OCI-LY7 (cell line): ENCODE results near the gene FAM234B. TPM values are rescaled to one million over a fixed set of nuclear protein-coding genes. Genes with fewer than 3 reads are reported as not detected.

Source experiments
- BruUV-seq: library from RNA; stranded (reverse); fragments of 400-500 nt; replicated peaks from 2 replicates; lab custom pipeline; 2021; lab: Mats Ljungman, UMichigan
- CTCF ChIA-PET: fragments of 300-600 bp; sonication (Branson Sonifier 250); formaldehyde crosslinking; loops from one replicate; lab custom pipeline; 2022; ENCODE audit warnings: antibody characterized with exemption; ENCODE audit not compliant: unreplicated experiment; lab: Charles Lee
- POLR2A ChIA-PET: fragments of 300-600 bp; sonication (Branson Sonifier 250); formaldehyde crosslinking; loops from one replicate; lab custom pipeline; 2022; ENCODE audit warnings: antibody characterized with exemption; lab: Charles Lee
- DNase-seq: peaks from one replicate; pipeline ENCODE4 v3.0.0-alpha.2; 2015; ENCODE audit warnings: low spot score
- H2AFZ ChIP-seq: fragments of 200-600 bp; sonication (generic), shearing (Covaris generic); 2 replicates; pipeline ENCODE4 v1.6.1; 2014; ENCODE audit warnings: mild to moderate bottlenecking, antibody characterized with exemption, low read length, moderate library complexity
- H3K27ac ChIP-seq: fragments of 200-600 bp; sonication (generic); 2 replicates; pipeline ENCODE4 v1.5.1; 2014; ENCODE audit warnings: mixed run types, low read depth, mild to moderate bottlenecking, moderate library complexity, low read length, inconsistent platforms; ENCODE audit not compliant: poor library complexity, severe bottlenecking
- H3K36me3 ChIP-seq: fragments of 200-600 bp; sonication (generic); 2 replicates; pipeline ENCODE4 v1.6.1; 2014; ENCODE audit warnings: mild to moderate bottlenecking, antibody characterized with exemption, low read length, moderate library complexity, mixed read lengths; ENCODE audit not compliant: insufficient read depth
- H3K4me1 ChIP-seq: fragments of 200-600 bp; sonication (generic); 2 replicates; pipeline ENCODE4 v1.5.1; 2014; ENCODE audit warnings: mild to moderate bottlenecking, low read length; ENCODE audit not compliant: insufficient read depth, poor library complexity, severe bottlenecking
- H3K4me2 ChIP-seq: fragments of 200-600 bp; sonication (generic); 2 replicates; pipeline ENCODE4 v1.6.1; 2014; ENCODE audit warnings: mild to moderate bottlenecking, low read length
- H3K4me3 ChIP-seq: fragments of 200-600 bp; sonication (generic); 2 replicates; pipeline ENCODE4 v1.5.1; 2014; ENCODE audit warnings: mild to moderate bottlenecking, low read depth, low read length; ENCODE audit not compliant: poor library complexity, severe bottlenecking
- H3K79me2 ChIP-seq: fragments of 200-600 bp; sonication (generic); 2 replicates; pipeline ENCODE4 v1.6.1; 2016; ENCODE audit warnings: low read depth, mild to moderate bottlenecking, low read length, moderate library complexity, mixed read lengths; ENCODE audit not compliant: insufficient read depth
- H3K9me2 ChIP-seq: fragments of 200-600 bp; sonication (generic); 2 replicates; pipeline ENCODE4 v1.6.1; 2016; ENCODE audit warnings: mild to moderate bottlenecking, low read length, mixed read lengths; ENCODE audit not compliant: insufficient read depth
- H3K9me3 ChIP-seq: fragments of 200-600 bp; sonication (generic); 2 replicates; pipeline ENCODE4 v1.6.1; 2014; ENCODE audit warnings: mild to moderate bottlenecking, mixed run types, low read length, mixed read lengths
- H4K20me1 ChIP-seq: fragments of 200-600 bp; sonication (generic); 2 replicates; pipeline ENCODE4 v1.6.1; 2014; ENCODE audit warnings: mild to moderate bottlenecking, antibody characterized with exemption, low read length, moderate library complexity, mixed read lengths; ENCODE audit not compliant: insufficient read depth
- CTCF ChIP-seq: fragments of 200-600 bp; sonication (generic); conservative IDR thresholded peaks from 2 replicates; pipeline ENCODE4 v1.5.1; 2014; ENCODE audit warnings: mild to moderate bottlenecking, antibody characterized with exemption, low read length, moderate library complexity, mixed read lengths
- EZH2phosphoT487 ChIP-seq: fragments of 200-600 bp; sonication (generic); IDR thresholded peaks from 2 replicates; pipeline ENCODE4 v1.6.1; 2018; ENCODE audit warnings: low read depth, borderline replicate concordance, mild to moderate bottlenecking, mixed run types, antibody characterized with exemption, low read length, moderate library complexity, mixed read lengths
- intact Hi-C: fragments of 100-400 bp; cut with micrococcal nuclease; formaldehyde crosslinking; loops from one replicate; pipeline ENCODE4 v1.10.0; 2022; ENCODE audit not compliant: unreplicated experiment
- total RNA-seq, 2 experiments: library from RNA; depleted of rRNA in 1 of 2; stranded (reverse); fragments of >200 nt in 1 of 2; shearing (Covaris generic) in 1 of 2; gene quantifications; 2 replicates each; pipeline ENCODE4 v1.2.3, GENCODE V29; 2014 to 2022

Gene FAM234B
- total RNA-seq, 2 experiments from 2014 or later: 4.7 to 7.0 TPM

GRCh38 chr12:12998248-12998647, 45.9 kb upstream of the FAM234B start:
- Histone ChIP-seq H3K27ac (no peak overlapping the region), H3K79me2 (no peaks in the 10 kb centered on the region), H3K9me2 (no peaks in the 10 kb centered on the region), H3K36me3 (no peaks in the 10 kb centered on the region), H3K4me3 (no peak overlapping the region), H3K4me2 (no peak overlapping the region), H4K20me1 (no peaks in the 10 kb centered on the region), H3K4me1 (peaks cover 9% of the 10 kb centered on the region), H2AFZ (no peak overlapping the region), H3K9me3 (no peaks in the 10 kb centered on the region)
- no peak for TF ChIP-seq CTCF
- TF ChIP-seq EZH2phosphoT487: no peak
- ChIA-PET CTCF (no interaction called here), POLR2A (no interaction called here)
- no peak for DNase-seq
- intact Hi-C loops: no loop called here
- BruUV-seq: no TSS peak

- POLR2A ChIA-PET: no interaction called here
- Histone ChIP-seq H3K4me1 (peaks cover 9% of the 10 kb centered on the region), H3K36me3 (no peaks in the 10 kb centered on the region), H3K4me2 (peak overlapping the region; percentile 69), H3K79me2 (no peaks in the 10 kb centered on the region), H3K4me3 (peak overlapping the region; percentile 62), H3K27ac (no peak overlapping the region), H4K20me1 (no peaks in the 10 kb centered on the region), H2AFZ (peak overlapping the region; percentile 54; the same call in 1 of the 2 replicates), H3K9me3 (no peaks in the 10 kb centered on the region), H3K9me2 (no peaks in the 10 kb centered on the region)
- CTCF ChIA-PET: no interaction called here
- TF ChIP-seq EZH2phosphoT487: no peak
- no peak for TF ChIP-seq CTCF
- no TSS peak for BruUV-seq
- intact Hi-C loops: no loop called here
- no peak for DNase-seq
Measured at GRCh38 chr12:12999271-12999958, 44.8 kb upstream of the FAM234B start.

- Histone ChIP-seq H3K27ac (no peak within 1 kb of the TSS), H3K4me1 (peaks cover 9% of the 10 kb centered on the region), H2AFZ (peak within 1 kb of the TSS; percentile 74), H3K79me2 (no peaks in the 10 kb centered on the region), H3K36me3 (no peaks in the 10 kb centered on the region), H3K9me2 (no peaks in the 10 kb centered on the region), H3K4me2 (peak within 1 kb of the TSS; percentile 69), H3K4me3 (peak within 1 kb of the TSS; percentile 62), H3K9me3 (no peaks in the 10 kb centered on the region), H4K20me1 (no peaks in the 10 kb centered on the region)
- DNase-seq: peak; percentile 85
- POLR2A ChIA-PET: no interaction called here
- TF ChIP-seq EZH2phosphoT487 (no peak), CTCF (no peak)
- intact Hi-C loops: loop anchor here (2.0 to 10.0 kb wide), 2 partner anchors 83 to 215 kb away; partner anchors contain the start of gene APOLD1
- no TSS peak for BruUV-seq
- CTCF ChIA-PET: no interaction called here
Measured at GRCh38 chr12:12999959-13000615, 44.1 kb upstream of the FAM234B start, which contains the start of gene HEBP1. HEBP1 (minus strand) TSS chr12:13000265; CDS start chr12:13000114, 151 bp downstream.
